H1 (cell line): ENCODE results near the gene RBP5. TPM values are rescaled to one million over a fixed set of nuclear protein-coding genes. Genes with fewer than 3 reads are reported as not detected.

Experiments
- CTBP2 ChIP-seq: IDR thresholded peaks from 2 replicates; pipeline ENCODE4 v1.7.0; 2011; ENCODE audit warnings: borderline replicate concordance, mild to moderate bottlenecking, moderate library complexity, mixed read lengths, low read length; ENCODE audit not compliant: insufficient read depth, insufficient read length
- POLR2A ChIP-seq, 2 experiments: IDR thresholded peaks; 1 replicate in 1 of 2; 2 replicates in 1 of 2; pipeline ENCODE4 v1.6.1; 2011; ENCODE audit warnings: low read depth in 2 of 2, low read length in 2 of 2, mild to moderate bottlenecking in 2 of 2; ENCODE audit errors: control extremely low read depth in 1 of 2
- polyA plus RNA-seq, 7 experiments: library from polyadenylated mRNA; depleted of rRNA in 3 of 7; stranded (reverse) in 5 of 7; unstranded in 2 of 7; fragments of >200 nt in 5 of 7; fragments of 200-250 nt in 2 of 7; gene quantifications; 1 replicate in 5 of 7; 2 replicates in 1 of 7; 4 replicates in 1 of 7; pipeline versions ENCODE4 v1.2.1 to v1.2.3, GENCODE V29; 2011 to 2013; ENCODE audit warnings: missing spikeins in 2 of 7, mixed read lengths in 2 of 7
- total RNA-seq: library from RNA; stranded (reverse); fragmentation: NEBNext Ultra II Directional; extraction: Animal tissue kit (Norgen Biotek cat#: 25700); gene quantifications from 2 replicates; pipeline ENCODE4 v1.2.1, GENCODE V29; 2021
- TF ChIP-seq, protein P1 (sequence below): fragments of 300-600 bp; sonication (generic); IDR thresholded peaks from 2 replicates; pipeline ENCODE4 v1.7.1; 2012; ENCODE audit warnings: low read length, moderate library complexity, mild to moderate bottlenecking, inconsistent platforms; ENCODE audit not compliant: insufficient replicate concordance
- TF ChIP-seq, protein P2 (sequence below): IDR thresholded peaks from 2 replicates; pipeline ENCODE4 v1.6.1; 2011; ENCODE audit warnings: low read length, improper control_type of control experiment

The RBP5 gene
- total and polyA plus RNA-seq, 2 of the 8 experiments (the other 6 are each of a cell fraction or from before 2014, with no cell fraction given) = 1.2 to 1.9 TPM

DNA sequence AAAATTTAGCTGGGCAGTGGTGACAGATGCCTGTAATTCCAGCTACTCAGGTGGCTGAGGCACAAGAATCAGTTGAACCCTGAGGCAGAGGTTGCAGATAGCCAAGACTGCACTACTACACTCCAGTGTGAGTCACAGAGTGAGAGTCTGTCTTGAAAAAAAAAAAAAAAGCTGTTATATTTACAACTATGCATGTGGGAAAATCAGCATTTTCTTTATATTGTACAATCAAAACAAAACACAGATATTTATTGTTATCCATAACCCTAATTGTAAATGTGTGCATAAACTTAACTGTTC lies 48.9 kb downstream of the RBP5 start (continued):
- TF ChIP-seq, protein P1, sequence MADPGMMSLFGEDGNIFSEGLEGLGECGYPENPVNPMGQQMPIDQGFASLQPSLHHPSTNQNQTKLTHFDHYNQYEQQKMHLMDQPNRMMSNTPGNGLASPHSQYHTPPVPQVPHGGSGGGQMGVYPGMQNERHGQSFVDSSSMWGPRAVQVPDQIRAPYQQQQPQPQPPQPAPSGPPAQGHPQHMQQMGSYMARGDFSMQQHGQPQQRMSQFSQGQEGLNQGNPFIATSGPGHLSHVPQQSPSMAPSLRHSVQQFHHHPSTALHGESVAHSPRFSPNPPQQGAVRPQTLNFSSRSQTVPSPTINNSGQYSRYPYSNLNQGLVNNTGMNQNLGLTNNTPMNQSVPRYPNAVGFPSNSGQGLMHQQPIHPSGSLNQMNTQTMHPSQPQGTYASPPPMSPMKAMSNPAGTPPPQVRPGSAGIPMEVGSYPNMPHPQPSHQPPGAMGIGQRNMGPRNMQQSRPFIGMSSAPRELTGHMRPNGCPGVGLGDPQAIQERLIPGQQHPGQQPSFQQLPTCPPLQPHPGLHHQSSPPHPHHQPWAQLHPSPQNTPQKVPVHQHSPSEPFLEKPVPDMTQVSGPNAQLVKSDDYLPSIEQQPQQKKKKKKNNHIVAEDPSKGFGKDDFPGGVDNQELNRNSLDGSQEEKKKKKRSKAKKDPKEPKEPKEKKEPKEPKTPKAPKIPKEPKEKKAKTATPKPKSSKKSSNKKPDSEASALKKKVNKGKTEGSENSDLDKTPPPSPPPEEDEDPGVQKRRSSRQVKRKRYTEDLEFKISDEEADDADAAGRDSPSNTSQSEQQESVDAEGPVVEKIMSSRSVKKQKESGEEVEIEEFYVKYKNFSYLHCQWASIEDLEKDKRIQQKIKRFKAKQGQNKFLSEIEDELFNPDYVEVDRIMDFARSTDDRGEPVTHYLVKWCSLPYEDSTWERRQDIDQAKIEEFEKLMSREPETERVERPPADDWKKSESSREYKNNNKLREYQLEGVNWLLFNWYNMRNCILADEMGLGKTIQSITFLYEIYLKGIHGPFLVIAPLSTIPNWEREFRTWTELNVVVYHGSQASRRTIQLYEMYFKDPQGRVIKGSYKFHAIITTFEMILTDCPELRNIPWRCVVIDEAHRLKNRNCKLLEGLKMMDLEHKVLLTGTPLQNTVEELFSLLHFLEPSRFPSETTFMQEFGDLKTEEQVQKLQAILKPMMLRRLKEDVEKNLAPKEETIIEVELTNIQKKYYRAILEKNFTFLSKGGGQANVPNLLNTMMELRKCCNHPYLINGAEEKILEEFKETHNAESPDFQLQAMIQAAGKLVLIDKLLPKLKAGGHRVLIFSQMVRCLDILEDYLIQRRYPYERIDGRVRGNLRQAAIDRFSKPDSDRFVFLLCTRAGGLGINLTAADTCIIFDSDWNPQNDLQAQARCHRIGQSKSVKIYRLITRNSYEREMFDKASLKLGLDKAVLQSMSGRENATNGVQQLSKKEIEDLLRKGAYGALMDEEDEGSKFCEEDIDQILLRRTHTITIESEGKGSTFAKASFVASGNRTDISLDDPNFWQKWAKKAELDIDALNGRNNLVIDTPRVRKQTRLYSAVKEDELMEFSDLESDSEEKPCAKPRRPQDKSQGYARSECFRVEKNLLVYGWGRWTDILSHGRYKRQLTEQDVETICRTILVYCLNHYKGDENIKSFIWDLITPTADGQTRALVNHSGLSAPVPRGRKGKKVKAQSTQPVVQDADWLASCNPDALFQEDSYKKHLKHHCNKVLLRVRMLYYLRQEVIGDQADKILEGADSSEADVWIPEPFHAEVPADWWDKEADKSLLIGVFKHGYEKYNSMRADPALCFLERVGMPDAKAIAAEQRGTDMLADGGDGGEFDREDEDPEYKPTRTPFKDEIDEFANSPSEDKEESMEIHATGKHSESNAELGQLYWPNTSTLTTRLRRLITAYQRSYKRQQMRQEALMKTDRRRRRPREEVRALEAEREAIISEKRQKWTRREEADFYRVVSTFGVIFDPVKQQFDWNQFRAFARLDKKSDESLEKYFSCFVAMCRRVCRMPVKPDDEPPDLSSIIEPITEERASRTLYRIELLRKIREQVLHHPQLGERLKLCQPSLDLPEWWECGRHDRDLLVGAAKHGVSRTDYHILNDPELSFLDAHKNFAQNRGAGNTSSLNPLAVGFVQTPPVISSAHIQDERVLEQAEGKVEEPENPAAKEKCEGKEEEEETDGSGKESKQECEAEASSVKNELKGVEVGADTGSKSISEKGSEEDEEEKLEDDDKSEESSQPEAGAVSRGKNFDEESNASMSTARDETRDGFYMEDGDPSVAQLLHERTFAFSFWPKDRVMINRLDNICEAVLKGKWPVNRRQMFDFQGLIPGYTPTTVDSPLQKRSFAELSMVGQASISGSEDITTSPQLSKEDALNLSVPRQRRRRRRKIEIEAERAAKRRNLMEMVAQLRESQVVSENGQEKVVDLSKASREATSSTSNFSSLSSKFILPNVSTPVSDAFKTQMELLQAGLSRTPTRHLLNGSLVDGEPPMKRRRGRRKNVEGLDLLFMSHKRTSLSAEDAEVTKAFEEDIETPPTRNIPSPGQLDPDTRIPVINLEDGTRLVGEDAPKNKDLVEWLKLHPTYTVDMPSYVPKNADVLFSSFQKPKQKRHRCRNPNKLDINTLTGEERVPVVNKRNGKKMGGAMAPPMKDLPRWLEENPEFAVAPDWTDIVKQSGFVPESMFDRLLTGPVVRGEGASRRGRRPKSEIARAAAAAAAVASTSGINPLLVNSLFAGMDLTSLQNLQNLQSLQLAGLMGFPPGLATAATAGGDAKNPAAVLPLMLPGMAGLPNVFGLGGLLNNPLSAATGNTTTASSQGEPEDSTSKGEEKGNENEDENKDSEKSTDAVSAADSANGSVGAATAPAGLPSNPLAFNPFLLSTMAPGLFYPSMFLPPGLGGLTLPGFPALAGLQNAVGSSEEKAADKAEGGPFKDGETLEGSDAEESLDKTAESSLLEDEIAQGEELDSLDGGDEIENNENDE = no peak
- TF ChIP-seq POLR2A (IDR thresholded peaks at IDR 0.05; ENCODE audit: control extremely low read depth in 1 of 2, low read depth in 2 of 2, low read length in 2 of 2) = no peak
- no peak for TF ChIP-seq CTBP2
- TF ChIP-seq, protein P2, sequence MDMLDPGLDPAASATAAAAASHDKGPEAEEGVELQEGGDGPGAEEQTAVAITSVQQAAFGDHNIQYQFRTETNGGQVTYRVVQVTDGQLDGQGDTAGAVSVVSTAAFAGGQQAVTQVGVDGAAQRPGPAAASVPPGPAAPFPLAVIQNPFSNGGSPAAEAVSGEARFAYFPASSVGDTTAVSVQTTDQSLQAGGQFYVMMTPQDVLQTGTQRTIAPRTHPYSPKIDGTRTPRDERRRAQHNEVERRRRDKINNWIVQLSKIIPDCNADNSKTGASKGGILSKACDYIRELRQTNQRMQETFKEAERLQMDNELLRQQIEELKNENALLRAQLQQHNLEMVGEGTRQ = no peak
